Kidney epithelial cell (primary cell): ENCODE results near the gene KIRREL2. TPM values are rescaled to one million over a fixed set of nuclear protein-coding genes. Genes with fewer than 3 reads are reported as not detected.

Source experiments
- DNase-seq: peaks from one replicate; pipeline ENCODE4 v3.0.0-alpha.2; 2010; ENCODE audit warnings: low read depth
- H3K27me3 ChIP-seq: 2 replicates; pipeline ENCODE4 v1.6.0; 2011; ENCODE audit warnings: low read length; ENCODE audit not compliant: control insufficient read depth, insufficient read depth
- H3K36me3 ChIP-seq: 2 replicates; pipeline ENCODE4 v1.5.1; 2011; ENCODE audit warnings: low read length; ENCODE audit not compliant: control insufficient read depth, insufficient read depth
- H3K4me3 ChIP-seq: 2 replicates; pipeline ENCODE4 v1.5.1; 2011; ENCODE audit warnings: low read depth, mild to moderate bottlenecking, control low read depth, low read length
- total RNA-seq: library from RNA; depleted of rRNA; stranded (reverse); fragments of >200 nt; gene quantifications from 2 replicates; pipeline ENCODE4 v1.2.3, GENCODE V29; 2015
- TF ChIP-seq, protein P1 (sequence below): IDR thresholded peaks from 2 replicates; pipeline ENCODE4 v1.5.1; 2011; ENCODE audit warnings: mild to moderate bottlenecking, moderate library complexity, low read length, control low read depth, inconsistent platforms; ENCODE audit not compliant: insufficient read depth, poor library complexity, severe bottlenecking

Gene KIRREL2
- total RNA-seq, 1 donor from 2014 or later: 0.50 TPM

DNA sequence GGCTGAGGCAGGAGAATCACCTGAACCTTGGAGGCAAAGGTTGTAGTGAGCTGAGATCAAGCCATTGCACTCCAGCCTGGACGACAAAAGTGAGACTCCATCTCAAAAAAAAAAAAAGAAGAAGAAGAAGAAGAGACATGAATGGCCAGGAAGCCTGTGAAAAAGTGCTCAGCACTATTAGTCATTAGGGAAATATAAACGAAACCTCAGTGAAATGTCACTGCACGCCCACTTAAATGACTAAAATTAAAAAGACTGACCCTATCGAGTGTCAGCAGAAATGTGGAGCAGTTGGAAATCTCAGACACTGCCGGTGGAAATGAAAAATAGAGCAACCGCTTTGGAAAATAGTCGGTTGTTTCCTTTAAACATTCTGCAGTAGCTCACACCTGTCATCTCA, 56.9 kb downstream of the KIRREL2 start:
- TF ChIP-seq, protein P1, sequence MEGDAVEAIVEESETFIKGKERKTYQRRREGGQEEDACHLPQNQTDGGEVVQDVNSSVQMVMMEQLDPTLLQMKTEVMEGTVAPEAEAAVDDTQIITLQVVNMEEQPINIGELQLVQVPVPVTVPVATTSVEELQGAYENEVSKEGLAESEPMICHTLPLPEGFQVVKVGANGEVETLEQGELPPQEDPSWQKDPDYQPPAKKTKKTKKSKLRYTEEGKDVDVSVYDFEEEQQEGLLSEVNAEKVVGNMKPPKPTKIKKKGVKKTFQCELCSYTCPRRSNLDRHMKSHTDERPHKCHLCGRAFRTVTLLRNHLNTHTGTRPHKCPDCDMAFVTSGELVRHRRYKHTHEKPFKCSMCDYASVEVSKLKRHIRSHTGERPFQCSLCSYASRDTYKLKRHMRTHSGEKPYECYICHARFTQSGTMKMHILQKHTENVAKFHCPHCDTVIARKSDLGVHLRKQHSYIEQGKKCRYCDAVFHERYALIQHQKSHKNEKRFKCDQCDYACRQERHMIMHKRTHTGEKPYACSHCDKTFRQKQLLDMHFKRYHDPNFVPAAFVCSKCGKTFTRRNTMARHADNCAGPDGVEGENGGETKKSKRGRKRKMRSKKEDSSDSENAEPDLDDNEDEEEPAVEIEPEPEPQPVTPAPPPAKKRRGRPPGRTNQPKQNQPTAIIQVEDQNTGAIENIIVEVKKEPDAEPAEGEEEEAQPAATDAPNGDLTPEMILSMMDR: no peak
- DNase-seq: no peak

GRCh38 chr19:35915443-35915842, 58.7 kb downstream of the KIRREL2 start:
- Histone ChIP-seq H3K36me3 (no peaks in the 10 kb centered on the region), H3K4me3 (no peak overlapping the region), H3K27me3 (no peaks in the 10 kb centered on the region)
- TF ChIP-seq, protein P1: no peak
- DNase-seq: no peak

More for the DNA sequence above, 56.9 kb downstream of the KIRREL2 start:
- Histone ChIP-seq H3K27me3 (no peaks in the 10 kb centered on the region), H3K36me3 (no peaks in the 10 kb centered on the region), H3K4me3 (no peak overlapping the region)

Other genes starting within 250 kb of the KIRREL2 start
- gene HAUS5, start 244.2 kb upstream of the KIRREL2 start, total RNA-seq: 12.3 and 14.1 TPM in 2 replicates
- gene RBM42, start 227.9 kb upstream of the KIRREL2 start, total RNA-seq: 115 and 121 TPM in 2 replicates
- not detected in 2 replicates for gene ETV2, start 215.2 kb upstream of the KIRREL2 start, total RNA-seq
- gene COX6B1, start 208.6 kb upstream of the KIRREL2 start, total RNA-seq: 347 and 569 TPM in 2 replicates
- not detected in 2 replicates for gene UPK1A, start 190.4 kb upstream of the KIRREL2 start, total RNA-seq
- gene ZBTB32, start 152.4 kb upstream of the KIRREL2 start, total RNA-seq: not detected in 2 replicates
- gene KMT2B, start 138.9 kb upstream of the KIRREL2 start, total RNA-seq: 18.4 and 31.8 TPM in 2 replicates
- gene IGFLR1, start 114.5 kb upstream of the KIRREL2 start, total RNA-seq: 1.9 and 8.8 TPM in 2 replicates
- 15.5 and 17.6 TPM in 2 replicates for gene U2AF1L4, start 111.5 kb upstream of the KIRREL2 start, total RNA-seq
- gene PSENEN, start 111.3 kb upstream of the KIRREL2 start, total RNA-seq: 46.8 and 59.7 TPM in 2 replicates
- 15.1 and 22.0 TPM in 2 replicates for gene LIN37, start 108.3 kb upstream of the KIRREL2 start, total RNA-seq
- 0.17 and 0.82 TPM in 2 replicates for gene HSPB6, start 99.9 kb upstream of the KIRREL2 start, total RNA-seq
- gene PROSER3, start 98.7 kb upstream of the KIRREL2 start, total RNA-seq: 6.1 and 13.0 TPM in 2 replicates
- gene ARHGAP33, start 81.3 kb upstream of the KIRREL2 start, total RNA-seq: 2.8 and 3.5 TPM in 2 replicates
- gene PRODH2, start 44.1 kb upstream of the KIRREL2 start, total RNA-seq: not detected in 2 replicates
- gene NPHS1, start 4.4 kb upstream of the KIRREL2 start, total RNA-seq: 0.68 and 0.92 TPM in 2 replicates
- 6.3 and 9.3 TPM in 2 replicates for gene APLP1, start 11.7 kb downstream of the KIRREL2 start, total RNA-seq
- 6.1 and 6.2 TPM in 2 replicates for gene NFKBID, start 43.6 kb downstream of the KIRREL2 start, total RNA-seq
- gene HCST, start 45.6 kb downstream of the KIRREL2 start, total RNA-seq: not detected in 2 replicates
- 1.1 TPM in 1 of 2 replicates, not detected in the other for gene TYROBP, start 51.4 kb downstream of the KIRREL2 start, total RNA-seq
- 14.4 and 24.8 TPM in 2 replicates for gene LRFN3, start 79.5 kb downstream of the KIRREL2 start, total RNA-seq
- 47.4 and 49.5 TPM in 2 replicates for gene SDHAF1, start 138.3 kb downstream of the KIRREL2 start, total RNA-seq
- gene SYNE4, start 151.9 kb downstream of the KIRREL2 start, total RNA-seq: 8.6 and 11.5 TPM in 2 replicates
- gene ALKBH6, start 157.3 kb downstream of the KIRREL2 start, total RNA-seq: 17.5 and 22.4 TPM in 2 replicates
- gene CLIP3, start 176.0 kb downstream of the KIRREL2 start, total RNA-seq: 4.6 and 4.7 TPM in 2 replicates
- 12.0 and 16.3 TPM in 2 replicates for gene THAP8, start 197.4 kb downstream of the KIRREL2 start, total RNA-seq
- 1.8 and 2.8 TPM in 2 replicates for gene WDR62, start 198.0 kb downstream of the KIRREL2 start, total RNA-seq